Measurements from ENCODE around the gene PADI2.

The PADI2 gene

DNA sequence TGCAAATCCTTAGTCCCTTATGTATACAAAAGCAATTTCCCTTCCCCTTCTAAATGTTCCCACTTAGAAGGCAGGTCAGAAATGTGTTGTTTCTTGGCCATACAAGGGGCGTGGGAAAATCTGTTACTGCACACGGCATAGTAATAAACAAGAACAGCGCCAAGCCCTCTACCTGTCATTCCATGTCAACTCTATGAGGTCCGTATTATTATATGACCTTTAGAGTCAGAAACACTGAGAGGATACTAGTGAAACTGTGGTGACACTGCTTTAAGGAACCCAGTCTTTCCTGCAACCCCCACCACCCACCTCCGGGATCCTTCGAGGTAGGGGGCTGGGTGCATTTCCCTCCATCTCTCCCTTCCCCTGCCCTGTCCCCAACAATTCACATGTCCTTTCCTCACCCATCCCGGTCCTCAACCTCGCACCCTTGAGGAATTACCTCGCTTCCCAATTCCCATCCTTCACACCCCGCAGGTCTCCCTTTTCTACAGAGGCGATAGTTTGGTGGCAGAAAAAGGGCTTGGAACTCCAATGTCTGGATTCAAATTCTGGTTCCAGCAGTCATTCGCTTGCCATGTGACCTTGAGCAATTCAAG is 66.1 kb downstream of the PADI2 start:
- DNase-seq: no peak

GRCh38 chr1:17052641-17053040 is 66.6 kb downstream of the PADI2 start:
- no peak for DNase-seq

- DNase-seq: no peak
These were observed 67.2 kb downstream of the PADI2 start for GRCh38 chr1:17052038-17052437.

- no peak for DNase-seq
These were observed 71.3 kb downstream of the PADI2 start for GRCh38 chr1:17047924-17048323.

DNA sequence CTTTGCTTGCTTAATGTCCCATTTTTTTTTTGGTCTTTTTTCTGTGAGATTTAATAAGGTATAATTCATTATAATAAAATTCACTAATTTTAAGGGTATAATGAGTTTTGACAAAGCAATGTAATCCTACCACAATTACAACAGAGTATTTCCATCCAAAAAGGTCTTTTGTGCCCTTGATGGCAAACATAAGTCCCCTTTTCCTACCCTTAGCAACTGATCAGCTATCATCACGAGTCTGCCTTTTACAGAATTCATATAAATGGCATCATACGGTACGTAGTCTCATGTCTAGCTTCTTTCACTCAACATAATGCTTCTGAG is 73.0 kb downstream of the PADI2 start:
- no peak for DNase-seq

GRCh38 chr1:17045634-17046333 is 73.5 kb downstream of the PADI2 start:
- DNase-seq: no peak

- no peak for DNase-seq
These were observed 74.1 kb downstream of the PADI2 start for GRCh38 chr1:17045150-17045549.

DNA sequence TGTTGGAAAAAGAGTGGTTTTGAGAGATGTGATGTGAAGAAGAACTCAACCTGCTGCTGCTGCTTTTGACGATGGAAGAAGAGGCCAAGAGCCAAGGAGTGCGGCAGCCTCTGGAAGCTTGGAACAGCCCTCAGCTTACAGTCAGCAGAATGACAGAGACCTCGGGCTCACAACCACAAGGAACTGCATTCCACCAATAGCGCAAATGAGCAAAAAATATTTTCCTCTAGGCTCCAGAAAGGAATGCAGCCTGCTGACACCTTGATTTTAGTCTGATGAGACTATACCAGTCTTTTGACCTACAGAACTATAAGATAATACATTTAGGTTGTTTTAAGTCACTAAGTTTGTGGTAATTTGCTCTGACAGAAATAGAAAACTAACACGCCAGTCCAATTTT is 75.6 kb downstream of the PADI2 start:
- no peak for DNase-seq

GRCh38 chr1:17040135-17040534 is 79.1 kb downstream of the PADI2 start:
- no peak for DNase-seq

GRCh38 chr1:17039522-17039921 is 79.7 kb downstream of the PADI2 start:
- no peak for DNase-seq

- no peak for DNase-seq
These were observed 85.8 kb downstream of the PADI2 start for GRCh38 chr1:17033481-17033880.

- DNase-seq: no peak
These were observed 86.5 kb downstream of the PADI2 start for GRCh38 chr1:17032741-17033140.

- DNase-seq: no peak
These were observed 87.8 kb downstream of the PADI2 start for GRCh38 chr1:17031436-17031835.

DNA sequence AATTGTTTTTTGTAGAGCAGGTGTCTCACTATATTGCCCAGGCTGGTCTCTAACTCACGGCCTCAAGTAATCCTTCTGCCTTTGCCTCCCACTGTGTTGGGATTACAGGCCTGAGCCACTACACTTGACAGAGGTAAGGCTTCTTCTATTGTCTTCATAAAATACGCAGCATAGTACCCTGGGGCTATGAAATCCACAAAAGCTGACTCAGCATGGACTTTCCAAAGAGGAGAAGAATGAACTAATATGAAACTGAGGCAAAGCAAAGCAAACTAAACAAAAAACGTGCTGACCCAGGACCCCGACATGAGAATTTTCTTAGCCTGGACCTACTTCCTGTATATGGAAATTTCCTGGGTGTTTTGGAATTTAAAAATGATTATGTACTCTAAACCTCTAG is 89.0 kb downstream of the PADI2 start:
- no peak for DNase-seq

GRCh38 chr1:17028662-17029188 is 90.5 kb downstream of the PADI2 start:
- DNase-seq: no peak

- DNase-seq: no peak
These were observed 91.4 kb downstream of the PADI2 start for GRCh38 chr1:17027900-17028299.

DNA sequence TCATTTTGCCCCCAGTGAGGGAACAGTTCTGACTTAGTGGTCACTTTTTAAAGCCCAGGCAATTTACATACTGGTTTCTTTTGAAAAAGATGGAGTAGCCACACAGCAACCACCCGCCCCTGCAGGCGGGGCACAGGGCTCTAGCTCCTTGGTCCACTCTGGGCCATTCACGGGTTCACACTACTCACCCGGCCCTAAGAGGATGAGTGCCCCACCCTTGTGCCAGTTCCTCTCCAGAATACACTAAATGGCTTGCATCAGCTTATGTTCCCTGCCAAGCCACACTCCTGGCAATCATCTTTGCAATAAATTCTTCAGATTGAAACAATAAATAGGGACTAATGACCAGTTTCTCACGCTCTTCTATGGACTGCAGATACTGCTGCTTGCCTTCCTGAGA is 91.8 kb downstream of the PADI2 start:
- DNase-seq: no peak

- DNase-seq: no peak
These were observed 94.5 kb downstream of the PADI2 start for GRCh38 chr1:17024721-17025120.

GRCh38 chr1:17023573-17023972 is 95.7 kb downstream of the PADI2 start:
- DNase-seq: peak; percentile 47

- peak; percentile 23 for DNase-seq
These were observed 96.1 kb downstream of the PADI2 start for GRCh38 chr1:17023102-17023501.

- no peak for DNase-seq
These were observed 97.4 kb downstream of the PADI2 start for GRCh38 chr1:17021896-17022295.

DNA sequence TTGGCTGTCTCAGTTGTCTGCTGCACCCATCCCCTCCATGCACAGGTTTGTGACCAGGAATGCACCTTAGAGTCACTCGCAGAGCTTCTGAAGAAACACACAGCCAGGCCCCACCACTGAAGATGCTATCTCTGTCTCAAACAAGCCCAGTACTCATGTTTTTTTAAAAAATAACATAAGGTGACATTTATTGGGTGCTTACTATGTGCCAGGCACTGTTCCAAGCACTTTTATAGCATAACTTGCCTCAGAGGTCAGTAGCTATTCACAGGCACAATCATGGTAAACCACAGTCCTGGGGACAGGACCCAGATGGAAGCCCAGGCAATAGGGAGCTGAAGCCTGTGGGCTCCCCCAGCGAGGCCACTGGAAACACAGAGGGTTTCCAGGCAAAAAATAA is 98.7 kb downstream of the PADI2 start:
- DNase-seq: no peak

GRCh38 chr1:17018849-17019248 is 100.4 kb downstream of the PADI2 start:
- no peak for DNase-seq

DNA sequence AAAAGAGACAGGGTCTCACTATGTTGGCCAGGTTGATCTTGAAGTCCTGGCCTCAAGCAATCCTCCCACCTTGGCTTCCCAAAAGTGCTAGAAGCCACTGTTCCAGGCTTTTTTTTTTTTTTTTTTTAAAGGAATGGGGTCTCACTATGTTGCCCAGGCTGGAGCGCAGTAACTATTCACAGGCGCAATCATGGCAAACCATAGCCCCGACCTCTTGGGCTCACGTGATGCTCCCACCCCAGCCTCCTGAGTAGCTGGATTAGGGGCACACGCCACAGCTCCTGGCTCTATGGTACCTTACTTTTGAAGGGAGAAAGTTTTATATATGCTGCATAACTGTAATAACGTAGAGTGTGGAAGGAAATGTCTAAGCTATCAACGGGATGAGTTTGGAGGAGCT is 101.8 kb downstream of the PADI2 start:
- no peak for DNase-seq
